Amniotic stem cell (primary cell): Measurements from ENCODE around the gene PROM1.

Source experiments
- DNase-seq: peaks from one replicate; lab custom pipeline; 2025; lab: John Stamatoyannopoulos, UW

Gene PROM1

DNA sequence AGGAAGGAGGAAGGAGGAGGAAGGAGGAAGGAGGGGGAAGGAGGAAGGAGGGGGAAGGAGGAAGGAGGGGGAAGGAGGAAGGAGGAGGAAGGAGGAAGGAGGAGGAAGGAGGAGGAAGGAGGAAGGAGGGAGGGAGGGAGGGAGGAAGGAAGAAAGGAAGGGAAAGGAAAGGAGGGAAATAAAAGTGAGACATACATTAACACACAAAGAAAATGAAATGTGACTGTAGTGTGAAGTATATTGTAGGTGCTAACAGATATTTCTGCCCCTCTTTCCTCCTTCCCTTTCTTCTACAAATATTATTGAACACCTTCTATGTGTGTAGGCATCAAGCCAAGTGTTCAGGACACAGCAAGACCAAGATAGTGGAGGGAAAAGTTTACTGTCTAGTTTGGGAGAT, 26.4 kb upstream of the PROM1 start:
- DNase-seq = no peak

DNA sequence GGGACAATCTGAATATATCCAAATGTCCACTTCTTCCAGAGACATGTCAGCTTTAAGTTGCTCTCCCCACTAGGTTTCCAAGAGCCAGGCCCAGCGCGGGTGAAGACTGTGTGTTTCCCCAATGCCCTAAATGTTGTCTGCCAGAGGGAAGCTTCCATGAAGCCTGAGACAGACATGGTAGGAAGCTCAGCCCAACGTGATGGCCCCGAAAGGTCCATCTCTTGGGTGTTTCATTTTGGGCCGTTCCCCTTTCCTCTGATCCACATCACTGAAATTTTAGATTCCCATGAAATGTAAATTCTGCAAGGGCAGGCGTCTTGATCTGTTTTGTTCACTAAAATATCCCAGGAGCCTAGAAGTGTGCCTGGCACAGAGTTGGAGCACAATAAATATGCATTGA, 25.4 kb upstream of the PROM1 start:
- no peak for DNase-seq

DNA sequence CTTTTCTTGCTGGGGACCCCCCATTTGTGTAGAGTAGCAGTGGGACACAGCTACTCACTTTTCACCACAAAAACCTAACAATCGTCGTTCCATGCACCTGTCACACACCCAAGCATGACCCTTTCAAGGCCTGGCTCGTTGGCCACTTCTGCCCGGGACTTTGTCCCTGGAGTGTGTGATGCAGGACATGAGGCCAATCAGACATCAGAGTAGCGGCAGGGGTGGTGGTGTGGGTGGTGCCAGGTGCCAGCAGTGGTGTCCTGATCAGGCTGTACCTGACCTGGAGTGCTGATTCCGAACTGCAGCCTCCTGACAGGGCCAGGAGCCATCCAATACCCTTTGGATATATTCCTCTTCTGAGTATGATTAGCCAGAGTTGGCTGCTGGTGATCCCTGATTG, 23.1 kb upstream of the PROM1 start:
- DNase-seq = no peak

DNA sequence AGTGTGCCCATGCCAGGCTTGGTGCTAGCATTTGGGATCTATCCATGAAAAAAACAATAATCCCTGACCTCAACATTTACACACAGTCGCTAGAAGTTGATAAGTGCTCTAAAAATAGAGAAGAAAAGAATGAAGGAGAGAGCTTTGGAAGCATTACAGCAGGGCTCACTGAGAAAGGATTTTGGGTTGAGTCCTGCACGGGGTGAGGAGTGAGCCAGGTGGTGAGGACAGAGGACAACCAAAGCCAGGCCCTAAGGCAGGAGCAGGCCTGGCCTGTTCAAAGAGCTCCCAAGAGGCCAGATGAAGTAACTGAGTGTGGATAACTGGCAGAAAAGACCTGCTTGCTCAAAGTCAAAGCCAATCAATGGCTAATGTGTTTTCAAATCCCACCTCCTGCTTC, 20.7 kb upstream of the PROM1 start:
- DNase-seq = no peak

DNA sequence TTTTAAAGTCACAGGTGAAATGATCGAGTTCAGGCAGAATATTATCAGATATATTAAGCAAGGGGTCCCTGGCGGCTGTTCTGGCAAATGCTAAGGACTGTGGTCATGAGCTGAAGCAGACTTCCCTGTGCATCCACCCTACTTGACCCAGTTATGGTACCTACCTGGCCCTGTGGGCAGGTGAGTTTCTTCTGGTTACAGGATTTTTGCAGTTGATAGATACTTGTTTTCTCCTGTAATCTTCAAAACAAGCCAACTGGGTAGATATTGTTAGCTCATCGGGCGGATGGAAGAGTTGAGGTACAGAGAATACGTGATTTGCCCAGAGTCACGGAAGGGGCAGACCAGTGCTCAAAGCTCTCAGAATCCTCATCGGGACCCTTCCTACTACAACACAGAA, 18.5 kb upstream of the PROM1 start:
- no peak for DNase-seq

DNA sequence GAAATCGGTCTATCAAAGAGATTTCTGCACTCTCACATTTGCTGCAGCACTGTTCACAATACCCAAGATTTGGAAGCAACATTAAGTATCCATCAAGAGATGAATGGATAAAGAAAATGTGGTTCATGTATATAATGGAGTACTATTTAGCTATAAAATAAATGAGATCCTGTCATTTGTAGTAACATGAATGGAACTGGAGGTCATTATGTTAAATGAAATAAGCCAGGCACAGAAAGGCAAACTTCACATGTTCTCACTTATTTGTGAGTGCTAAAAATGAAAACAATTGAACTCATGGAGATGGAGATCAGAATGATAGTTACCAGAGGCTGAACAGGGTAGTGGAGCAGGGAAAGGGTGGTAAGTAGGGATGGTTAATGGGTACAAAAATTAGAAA, 17.0 kb upstream of the PROM1 start:
- DNase-seq = no peak

DNA sequence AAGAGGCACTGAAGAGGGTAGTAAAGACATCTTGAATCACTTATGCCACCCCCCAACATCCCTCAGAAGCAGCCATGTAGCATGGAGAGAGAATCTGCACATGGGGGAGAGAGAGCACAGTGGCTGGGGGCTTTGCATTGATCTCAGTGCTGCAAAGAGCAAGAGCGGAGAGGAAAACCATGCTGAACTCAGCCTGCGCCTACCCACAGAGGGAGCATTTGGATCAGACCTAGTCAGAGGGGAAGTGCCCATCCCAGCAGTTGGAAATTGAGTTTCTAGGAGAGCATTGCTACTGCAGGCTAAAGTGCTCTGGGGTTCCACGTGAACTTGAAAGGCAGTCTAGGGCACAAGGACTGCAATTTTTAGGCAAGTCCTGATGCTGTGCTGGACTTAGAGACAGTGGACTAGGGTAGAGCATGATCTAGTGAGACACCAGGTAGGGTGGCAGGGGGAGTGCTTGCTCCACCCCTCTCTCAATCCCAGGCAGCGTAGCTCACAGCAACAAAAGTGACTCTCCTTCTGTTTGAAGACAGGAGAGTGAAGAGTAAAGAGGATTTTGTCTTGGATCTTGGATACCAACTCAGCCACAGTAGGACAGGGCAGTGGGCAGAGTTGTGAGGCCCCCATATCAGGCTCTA, 9.0 kb upstream of the PROM1 start:
- DNase-seq = no peak

DNA sequence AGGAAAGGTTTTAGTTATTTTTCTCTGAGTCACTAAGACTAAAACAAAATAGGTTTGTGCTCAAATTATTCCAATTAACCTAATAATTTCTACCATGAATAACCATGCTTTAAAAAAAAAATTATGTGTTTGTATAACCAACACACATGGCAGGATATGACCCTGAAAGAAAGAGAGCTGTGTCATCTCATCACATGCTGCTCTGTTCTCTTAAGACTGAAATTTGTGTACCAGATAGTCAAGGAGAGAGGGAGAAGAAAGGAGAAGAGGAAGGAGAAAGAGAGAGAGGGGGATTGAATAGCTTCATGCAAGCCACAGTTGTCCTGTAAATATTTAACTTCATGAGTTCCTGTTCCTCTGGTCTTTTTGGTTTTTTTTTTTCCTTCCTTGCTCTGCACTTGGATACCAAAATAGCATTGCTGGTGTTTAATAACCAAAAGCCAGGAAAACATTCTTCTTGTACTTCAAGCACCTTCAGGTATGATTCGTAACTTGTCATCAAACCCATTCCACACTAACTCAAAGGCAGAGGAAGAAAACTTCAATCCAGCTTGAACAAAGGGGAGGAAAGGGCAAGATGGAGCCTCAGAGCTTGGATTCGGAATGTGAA, 6.4 kb upstream of the PROM1 start:
- DNase-seq = no peak

DNA sequence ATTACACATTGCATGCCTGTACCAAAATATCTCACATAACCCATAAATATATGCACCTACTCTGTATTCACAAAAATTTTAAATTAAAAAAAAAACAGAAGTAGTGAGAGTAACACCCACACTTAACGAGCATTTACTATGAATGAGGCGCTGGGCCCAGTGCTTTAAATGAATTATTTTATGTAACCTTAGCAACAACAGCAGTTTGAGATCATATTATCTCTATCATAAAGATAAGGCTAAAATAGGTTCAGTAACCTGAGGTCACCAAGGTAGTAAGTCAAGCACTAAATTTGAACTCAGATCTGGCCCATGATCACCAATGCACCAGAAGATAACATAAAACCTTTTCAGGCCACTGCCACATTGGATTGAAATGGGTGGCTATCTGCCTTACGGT, 5.3 kb upstream of the PROM1 start:
- no peak for DNase-seq

DNA sequence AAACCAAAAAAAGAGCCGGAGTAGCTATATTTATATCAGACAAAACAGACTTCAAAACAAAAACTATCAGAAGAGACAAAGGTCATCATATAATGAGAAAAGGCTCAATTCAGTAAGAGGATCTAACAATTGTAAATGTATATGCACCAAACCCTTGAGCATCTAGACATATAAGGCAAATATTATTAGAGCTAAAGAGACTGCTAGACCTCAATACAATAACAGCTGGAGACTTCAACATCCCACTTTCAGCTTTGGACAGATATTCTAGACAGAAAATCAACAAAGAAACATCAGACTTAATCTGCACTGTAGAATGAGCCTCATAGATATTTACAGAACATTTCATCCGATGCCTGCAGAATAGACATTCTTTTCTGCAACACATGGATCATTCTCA, 4.8 kb upstream of the PROM1 start:
- no peak for DNase-seq

DNA sequence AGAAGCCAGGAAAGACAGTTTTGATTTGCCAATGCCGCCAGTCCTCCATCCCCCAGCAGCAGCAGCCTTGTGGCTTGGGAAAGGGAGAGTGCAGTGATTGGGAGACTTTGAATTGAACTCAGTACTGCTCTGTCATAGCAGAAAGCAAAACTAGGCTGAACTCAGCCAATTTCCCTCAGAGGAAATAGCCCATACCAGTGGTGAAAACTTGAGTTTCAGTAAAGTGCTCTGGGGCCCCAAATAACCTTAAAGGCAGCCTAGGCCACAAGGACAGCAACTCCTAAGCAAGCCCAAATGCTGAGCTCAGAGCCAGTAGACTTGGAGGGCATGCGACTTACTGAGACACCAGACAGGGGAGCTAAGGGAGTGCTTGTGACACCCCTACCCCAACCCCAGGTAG, 2.0 kb upstream of the PROM1 start:
- DNase-seq = no peak

DNA sequence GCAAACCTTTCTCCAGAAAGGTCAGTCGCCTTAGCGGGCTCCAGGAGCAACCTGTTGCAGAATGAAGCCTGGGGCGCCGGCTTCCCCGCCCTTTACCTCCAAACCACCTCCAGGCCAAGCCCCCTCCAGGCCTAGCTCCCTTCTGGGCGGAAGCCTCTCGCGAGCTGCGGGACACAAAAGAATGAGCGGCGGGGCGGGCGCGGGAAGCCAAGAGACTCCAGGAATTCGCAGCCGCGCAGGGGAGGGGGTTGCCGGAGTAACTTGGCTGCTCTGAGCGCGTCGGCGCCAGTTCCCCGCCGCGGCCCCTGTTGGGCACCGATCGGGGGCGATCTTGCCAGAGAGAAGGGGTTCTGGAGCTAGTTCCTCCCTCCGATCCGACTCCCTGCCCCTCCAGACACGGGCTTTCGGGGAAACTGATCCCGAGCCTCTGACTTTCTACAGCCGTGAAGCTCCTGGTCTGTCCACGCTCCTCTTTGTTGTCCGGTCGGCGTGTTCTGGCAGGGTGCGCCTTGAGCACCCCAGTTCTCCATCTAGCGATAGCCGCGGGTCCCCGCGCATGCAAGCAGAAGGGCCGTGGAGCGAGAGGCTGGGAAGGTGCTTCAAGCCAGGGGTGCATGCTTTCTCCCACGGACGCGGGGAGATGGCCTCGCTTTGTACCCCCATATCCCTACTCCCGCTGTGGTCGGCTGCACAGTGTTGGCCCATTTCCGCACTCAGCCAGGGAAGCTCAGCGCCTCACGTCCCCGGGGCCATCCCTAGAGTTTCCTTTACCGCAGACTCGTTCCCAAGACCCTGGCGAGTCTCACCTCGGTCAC, 1.2 kb downstream of the PROM1 start:
- DNase-seq = no peak

DNA sequence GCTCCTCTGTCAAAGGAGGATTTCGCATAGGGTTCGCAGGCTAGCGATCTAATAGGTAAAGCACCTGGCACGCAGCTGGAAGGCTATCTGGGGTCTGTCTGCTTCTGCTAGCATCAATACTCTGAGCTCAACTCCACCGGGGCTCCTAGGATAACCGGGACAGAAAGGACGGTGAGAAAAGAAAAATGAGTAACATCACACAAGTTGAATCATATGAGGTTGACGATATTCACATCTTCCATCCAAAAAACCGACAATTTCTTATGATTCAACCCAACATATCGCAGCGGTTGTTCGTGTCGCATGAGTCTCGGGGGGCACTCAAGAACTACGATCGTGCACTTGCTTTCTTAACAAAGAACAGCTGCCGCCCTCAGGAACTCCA, 1.8 kb downstream of the PROM1 start:
- no peak for DNase-seq

DNA sequence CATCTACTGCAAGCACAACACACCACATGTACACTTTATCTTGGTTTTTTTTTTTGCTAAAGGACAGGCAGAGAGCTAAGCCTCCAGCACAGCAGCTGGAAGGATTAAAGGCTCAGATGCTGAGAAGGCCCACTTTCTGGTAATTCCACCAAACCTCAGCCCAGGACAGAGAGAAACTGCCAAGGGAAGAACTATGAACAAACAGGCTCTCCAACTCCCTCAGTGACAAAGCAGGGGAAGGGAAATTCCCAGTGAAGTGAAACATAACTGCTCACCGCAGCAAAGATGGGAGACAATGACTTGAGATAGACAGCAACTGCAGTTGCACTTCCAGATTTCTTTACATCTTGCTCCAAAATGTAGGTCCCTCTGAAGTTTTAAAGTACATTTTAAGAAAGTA, 4.8 kb downstream of the PROM1 start:
- DNase-seq = no peak

DNA sequence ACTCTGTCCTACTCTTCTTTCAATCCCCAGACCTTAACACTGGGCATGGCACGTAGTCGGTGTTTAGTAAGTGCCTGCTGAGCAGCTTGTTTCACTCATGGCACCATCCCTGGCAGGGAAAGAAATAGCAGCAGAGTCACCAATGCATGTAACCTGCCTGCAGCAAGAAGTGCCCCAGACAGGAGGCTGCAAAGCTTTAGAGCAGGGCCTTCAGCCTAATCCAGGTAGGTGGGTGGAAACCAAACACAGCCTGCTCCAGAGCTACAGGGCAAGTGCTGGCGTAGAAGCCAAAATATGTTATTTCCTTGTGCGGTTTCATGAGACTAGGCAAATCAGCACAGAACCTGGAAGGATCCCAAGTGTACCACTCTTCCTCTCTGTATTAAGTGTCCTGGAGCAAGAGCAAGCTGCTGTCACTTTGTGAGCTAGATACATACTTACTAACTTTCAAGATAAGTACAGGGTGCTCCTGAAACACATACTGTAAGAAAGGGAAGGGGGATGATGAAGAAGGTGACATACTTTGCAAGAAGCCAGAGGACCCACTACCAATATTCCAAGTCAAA, 5.5 kb downstream of the PROM1 start:
- no peak for DNase-seq

DNA sequence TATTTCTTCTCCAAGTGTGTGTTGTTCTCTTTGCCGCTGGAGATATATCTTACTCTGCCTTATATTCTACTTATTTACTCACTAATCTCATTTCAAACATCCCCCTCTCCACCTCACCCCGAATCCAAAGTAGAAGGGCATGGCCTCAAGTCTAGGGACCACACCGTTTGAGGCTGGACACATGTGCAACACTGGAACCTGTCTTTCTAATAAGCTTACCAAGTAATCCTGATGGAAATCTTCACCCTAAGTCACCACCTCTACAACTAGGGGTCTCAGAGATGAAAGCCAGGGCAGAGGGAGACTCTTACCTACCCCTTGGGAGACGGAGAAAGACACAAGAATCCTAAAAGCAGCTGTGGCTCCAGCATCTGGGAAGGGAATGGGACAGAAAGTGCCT, 6.0 kb downstream of the PROM1 start:
- no peak for DNase-seq

DNA sequence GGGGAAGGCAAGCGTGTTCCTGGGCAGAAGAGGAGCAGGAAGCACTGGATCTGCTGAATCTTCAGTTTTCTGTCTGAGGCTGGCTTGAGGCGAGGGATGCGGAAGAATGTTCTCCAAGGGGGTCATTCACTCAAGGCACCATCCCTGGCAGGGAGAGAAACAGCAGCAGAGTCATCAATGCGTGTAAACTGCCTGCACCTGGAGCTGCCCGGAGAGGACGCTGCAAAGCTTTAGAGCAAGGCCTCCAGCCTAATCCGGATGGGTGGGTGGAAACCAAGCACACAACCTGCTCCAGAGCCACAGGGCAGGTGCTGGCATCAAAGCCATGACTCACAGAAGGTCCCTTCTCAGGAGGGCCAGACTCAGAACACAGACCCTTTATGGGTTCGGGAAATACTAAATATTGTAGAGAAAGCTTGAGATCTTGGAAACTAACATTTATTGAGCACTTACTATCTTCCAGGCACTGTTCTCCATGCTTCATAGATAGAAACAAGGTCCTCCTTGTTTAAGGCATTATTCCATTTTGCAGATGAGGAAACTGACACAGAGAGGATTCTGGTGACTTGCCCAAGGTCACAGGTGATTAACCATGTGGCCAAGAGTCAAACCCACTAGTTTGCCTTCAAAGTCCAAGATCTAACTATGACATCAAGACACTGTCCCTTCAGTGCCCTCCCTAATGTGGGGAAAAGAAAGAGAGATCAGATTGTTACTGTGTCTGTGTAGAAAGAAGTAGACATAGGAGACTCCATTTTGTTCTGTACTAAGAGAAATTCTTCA, 7.7 kb downstream of the PROM1 start:
- DNase-seq = no peak

DNA sequence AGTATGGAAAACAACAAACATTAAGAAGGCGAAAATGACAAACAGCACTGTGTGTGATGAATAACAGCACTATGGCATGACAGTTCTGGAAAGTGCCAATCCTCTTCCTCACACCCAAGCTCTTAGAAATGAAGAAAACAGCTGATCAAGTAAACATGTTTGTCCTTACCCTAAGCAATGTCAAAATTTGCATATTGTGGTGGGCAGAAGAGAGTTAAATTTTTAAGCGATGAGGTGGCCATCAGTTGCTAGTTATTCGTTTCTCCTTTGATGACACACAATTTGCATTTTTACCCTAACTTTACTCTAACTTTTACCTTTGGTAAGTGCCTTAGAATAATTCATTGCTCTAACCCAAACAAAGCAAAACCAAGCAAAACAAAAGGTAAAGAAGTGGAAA, 8.8 kb downstream of the PROM1 start:
- no peak for DNase-seq

DNA sequence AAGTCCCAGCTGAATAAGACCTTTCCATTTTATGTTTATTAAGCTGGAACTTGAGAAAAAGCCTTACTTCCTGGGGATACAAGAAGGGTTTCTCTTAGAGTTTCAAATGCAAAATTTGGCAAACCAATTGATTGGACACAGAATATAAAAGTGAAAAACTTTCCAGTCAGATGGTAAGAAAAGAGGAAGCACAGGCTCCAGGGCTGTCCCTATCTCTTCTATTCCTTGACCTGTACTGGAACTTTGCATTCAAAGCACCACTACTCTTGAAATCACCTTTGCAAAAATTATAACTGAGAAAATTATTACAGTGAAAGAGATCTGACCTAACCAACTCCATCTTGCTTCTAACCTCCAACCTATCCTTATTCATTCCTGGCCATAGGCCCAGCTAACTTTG, 11.7 kb downstream of the PROM1 start:
- no peak for DNase-seq

DNA sequence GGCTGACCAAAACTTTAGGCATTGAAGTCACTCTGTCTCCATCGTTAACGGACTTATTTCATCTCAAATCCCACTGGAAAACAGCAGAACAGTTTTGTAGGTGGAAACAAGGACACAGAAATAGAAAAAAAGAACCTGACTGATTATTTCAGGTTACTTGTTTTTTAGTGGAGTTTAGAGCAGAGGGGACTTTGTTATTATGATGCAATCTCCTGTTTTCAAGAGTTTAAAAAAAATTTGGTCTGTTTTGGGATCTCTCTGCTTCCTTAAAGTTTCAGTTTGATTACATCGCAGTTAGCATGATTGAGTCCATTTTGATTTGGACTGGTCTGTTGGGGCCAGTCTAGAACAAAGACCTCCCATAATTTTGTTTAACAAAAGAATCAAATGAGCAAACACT, 13.6 kb downstream of the PROM1 start:
- DNase-seq = no peak

DNA sequence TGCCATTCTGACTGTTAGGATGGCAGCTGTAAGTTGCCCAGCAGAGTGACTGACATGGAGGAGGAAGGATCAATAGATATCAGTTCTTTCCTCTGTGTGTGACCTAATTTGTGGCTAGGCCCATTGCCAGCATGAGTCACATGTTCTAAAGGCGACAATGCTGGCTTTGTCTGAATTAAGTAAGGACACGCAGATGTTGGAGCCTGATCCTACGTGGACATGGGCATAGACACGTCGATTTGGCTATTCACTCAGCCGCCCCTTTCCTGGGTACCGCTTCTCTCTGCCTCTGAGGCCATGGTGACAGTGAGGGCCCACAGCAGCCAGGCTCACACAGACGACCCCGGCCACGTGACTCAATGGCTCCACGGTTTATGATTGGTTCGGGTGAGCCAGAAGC, 16.3 kb downstream of the PROM1 start:
- no peak for DNase-seq

DNA sequence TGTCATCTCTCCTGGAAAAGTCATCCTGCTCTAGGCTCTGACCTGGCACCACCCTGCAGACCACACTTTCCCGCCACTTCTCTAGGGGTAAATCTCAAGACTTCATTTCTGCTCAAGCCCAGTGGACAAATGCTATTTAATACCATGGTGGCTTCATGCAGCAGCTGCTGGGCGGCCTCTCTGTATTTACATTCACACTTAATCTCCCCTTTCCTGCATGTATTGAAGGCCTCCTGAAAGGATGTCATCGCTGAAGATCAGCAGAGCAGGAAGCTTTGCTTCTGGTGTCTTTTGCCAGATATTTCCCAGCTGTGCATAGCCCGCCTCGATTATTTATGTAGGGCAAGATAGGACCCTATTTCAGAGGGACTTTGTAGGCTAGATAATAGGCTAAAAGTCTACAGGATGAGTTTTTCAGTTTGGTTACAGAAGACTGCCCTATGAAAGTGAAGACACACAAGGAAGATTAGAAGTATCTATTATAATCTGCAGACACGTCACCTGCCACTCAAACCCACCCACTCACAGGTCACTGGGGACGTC, 17.2 kb downstream of the PROM1 start:
- DNase-seq = no peak
